Iris pigment epithelial cell (primary cell): ENCODE measurements around the gene ZNF385A.

Source experiments
- DNase-seq: peaks from one replicate; pipeline ENCODE4 v3.0.0-alpha.2; 2011; ENCODE audit warnings: low read depth

The ZNF385A gene

DNA sequence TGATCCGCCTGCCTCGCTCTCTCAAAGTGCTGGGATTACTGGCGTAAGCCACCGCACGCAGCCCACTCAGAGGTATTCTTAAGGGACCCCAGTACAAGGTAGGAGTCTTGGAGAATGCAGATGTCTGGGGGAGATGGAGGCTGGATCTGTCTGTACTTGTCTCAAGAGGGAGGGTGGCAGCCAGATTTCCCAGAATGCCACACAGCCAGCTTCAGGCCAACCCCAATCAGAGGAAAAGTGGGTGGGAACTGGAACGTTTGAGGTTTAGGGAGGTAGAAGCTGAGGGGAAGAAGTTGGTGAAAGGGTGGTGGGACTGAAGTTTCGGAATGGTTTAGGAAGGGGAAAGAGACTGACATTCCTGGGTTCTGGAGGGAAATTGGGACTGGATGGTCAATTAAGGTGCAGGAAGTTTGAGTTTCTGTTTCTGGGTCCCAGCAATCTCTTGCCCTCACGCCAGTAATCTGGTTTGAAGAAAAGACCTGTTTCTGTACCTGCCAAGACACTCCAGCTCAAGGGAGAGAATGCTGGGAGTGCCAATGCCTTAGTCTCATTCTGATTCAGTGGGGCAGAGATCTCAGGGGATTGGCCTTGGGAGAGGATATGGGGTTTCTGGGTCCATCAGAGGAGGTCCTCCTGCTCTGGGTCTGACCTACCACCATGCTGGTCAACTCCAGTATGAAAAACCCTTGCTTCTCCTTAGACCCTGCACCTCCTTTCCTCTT is 8.1 kb upstream of the ZNF385A start:
- DNase-seq, result no peak

DNA sequence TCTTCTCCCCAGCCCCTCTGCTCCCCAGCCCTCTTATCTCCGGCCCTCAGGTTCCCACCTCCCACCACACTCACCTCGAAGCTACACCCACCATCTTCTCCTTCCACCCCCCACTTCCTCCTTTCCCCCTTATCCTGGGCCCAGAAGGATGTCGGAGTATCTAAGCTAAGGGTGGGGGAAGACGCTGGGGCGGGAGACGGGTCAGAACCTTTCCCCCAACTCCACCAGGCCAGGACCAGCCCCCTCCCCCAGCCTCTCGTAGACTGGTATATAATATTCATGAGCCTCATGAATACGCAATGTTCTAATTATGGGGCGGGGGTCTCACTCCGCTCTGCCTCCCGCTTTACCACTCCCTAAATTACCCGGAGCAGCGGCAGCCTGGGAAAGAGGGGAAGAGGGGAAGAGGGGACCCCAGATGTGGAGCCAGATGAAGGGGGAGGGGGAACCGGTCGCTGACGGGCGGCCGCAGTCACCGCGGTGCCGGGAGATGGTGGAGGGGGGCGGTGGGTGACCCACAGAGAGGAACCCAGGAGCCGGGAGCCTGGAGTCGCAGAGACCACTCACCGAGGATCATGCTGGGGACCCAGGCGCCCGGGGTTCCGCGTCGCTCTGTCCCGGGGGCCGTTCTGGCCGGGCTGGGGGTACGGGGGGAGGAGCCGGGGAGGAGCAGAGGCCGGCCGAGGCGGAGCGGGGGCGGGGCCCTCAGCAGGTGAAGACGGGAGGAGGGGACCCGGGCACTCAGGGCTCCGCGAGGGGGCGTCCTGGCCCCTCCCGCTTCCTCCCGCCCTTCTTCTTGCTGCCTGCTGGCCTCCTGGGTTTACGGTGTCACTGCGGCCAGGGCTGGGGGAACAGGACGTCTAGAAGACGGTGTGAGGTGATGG is 6.4 kb upstream of the ZNF385A start:
- no peak for DNase-seq

DNA sequence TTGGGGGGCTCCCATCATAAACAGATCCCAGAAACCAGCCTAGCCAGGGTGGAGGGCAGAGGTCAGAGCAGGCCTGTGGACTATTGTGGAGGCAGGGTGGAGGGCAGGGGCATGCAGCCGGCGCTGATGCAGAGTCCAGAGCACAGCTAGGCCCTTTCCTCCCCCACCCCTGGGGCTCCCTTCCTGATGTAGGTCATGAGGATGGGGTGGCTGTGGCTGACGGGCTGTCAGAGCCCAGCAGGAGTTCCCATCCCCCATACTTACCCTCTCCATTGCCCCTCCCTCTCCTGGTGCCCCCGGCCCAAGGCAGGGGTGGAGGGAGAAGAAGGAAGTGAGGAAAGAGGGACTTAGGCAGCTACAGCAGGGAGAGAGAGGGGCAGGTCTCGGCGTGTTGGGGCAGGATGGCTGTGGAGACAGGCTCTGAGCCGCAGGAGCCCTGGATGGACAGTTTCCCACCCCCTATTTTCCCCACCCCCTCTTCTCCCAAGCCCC is 5.7 kb upstream of the ZNF385A start:
- DNase-seq, result no peak

DNA sequence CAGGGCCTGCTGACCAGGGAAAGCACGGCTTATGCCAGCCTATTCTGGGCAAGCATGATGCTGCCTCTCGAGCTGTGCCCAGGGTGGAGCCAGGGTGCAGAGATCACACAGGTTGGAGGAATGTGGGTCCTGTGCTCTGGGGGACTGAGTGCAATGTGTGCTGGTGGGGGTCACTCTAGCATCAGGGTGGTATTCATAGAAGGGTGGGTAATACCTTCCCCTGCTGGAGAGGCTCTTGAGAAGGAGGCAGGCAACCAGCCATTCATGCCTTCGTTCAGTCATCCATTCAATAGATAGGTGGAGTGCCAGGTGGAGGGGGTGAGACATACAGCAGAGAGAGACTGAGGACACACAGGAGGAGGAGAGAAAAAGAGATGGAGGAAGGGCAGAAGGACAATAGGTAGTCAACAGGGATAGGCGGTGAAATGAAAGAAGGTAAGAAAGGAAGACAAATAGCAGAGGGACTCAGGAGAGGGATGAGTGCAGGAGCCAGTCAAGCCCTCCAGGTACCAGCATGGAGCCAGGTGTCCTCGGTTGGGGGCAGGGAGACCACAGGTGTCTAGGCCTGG is 5.2 kb upstream of the ZNF385A start:
- no peak for DNase-seq

DNA sequence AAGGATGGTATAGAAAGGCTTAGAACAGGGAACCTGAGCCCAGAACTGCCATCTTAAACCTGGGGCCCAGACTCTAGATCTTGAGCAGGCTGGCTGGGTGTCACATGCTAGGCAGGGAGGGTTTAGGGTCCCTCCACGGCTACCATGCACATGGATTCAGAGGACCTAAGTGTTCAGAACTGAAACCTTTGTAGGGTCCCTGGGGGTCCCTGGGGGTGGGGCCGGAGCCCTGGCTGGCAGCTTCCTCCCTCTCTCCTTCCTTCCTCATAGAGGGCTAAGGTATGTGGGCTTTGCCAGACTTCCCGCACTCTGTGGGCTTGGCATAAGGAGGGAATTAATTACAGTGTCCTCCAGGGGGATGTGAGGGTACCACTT is 4.6 kb upstream of the ZNF385A start:
- no peak for DNase-seq

DNA sequence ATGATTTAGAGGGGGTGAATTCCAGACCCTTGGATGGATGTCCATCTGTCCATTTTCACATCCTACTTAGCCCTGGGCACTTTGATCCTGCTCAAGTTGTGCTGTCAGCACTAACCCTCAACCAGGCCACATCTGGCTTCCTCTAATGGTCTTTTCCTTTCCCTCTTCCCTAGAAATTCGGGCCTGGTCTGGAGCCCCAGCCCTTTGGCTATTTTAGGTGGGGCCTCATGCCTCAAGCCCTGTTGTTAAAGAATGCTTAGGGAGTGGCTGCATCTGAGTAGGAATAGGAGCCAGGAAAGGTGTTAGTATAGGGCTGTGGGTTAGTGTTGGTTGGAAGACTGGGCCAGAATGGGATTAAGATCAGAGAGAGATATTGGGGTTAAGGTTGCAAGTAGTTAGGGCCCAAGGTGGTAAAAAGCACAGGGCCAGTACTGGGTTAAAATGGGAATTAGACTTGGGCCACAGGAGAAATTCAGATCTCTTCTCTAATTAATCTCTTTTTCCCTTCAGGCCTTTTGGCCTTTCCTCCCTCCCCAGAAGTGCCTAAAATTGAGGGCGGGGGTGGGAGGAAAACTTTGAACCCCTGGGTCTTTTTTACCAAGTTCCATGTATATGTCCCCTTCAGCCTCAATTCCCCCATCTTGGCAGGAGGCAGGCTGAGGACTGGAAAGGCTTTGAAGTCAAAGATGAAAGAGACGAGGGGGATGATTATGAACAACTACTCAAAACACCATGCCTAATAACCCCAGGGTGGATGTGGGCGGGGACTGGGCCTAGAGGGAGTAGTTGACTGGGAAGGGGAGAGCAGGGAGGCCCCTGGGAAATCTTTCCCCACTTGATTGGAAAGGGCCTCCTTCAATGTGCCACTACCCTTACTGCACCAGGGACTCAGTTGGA is 4.0 kb upstream of the ZNF385A start:
- DNase-seq, result no peak

DNA sequence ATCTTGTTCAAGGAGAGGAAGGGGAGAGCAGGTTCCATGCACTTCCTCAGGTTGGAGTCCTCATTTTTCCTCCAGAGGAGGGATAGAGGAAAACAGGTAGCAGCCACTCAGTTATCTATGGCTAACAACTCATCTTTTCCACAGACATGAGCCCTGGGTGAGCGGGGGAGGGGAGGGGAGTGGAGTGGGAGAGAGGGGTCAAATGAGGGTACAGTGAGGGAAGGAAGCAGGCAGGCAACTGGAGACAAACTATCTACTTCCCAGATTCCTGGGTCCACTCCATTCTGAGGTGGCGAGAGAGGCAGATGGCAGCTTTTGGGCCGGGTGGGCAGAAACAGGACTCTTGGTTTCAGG is 2.6 kb upstream of the ZNF385A start:
- no peak for DNase-seq

DNA sequence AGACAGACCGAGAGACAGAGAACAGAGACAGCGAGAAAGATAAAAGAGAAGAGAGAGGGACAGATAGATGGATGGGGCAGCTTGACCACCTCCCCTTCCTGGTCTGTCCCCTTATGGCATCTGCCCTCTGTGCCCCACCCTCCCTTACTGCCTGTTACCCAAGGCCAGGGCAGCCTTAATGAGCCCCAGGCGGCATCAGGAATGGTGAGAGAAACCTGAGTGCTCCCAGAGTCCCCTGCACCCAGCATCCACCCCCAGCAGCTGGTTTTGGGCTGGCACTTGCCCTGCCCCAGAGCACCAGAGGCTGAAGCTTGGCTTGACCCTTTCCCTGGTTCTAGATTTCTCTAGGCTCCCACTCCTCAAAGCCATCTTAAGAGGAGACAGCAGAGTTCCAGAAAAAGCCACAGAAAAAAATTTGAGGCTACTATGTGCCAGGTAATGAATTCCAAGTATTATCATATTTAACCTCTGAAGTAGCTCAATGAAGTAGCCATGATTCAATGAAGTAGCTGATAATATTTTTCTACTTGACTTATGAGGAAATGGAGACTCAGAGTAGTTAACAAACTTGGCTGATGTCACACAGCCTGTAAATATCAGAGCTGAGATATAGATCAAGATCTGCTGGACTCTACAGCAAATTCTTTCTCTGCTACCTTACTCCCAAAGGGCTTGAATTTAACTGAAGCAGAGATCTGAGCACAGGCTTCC is 2.0 kb upstream of the ZNF385A start:
- DNase-seq, result no peak

DNA sequence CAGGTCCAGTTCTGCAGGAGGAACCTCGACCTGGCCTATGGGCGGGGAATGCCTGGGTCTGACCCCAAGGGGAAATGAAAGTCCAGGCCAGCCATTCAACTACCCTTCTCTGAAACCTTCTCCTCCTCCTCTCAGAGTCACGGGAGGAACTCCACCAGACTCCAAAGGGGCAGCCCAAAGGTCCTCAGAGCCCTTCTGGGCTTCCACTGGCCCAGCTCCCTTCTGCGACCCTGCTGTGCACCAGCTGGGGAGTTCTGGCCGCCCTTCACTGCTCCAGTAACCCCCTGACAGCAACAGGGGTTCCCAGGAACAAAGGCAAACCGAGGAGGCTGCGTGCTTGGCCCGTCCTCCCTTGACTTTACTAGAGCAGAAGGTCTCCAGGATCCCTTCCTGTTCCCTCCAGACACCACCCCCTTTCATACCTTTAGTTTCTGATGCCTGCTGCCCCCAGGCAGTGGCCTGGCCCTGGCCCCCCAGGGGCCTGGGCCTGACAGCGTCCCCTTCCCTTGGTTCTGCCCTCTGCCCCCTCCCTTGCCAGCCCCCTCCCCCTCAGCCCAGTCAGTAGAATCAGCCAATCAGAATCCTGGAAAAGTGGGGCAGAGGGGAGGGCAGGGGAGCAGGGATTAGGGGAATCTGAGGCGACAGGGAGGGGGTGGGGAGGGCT is 850 bp upstream of the ZNF385A start:
- no peak for DNase-seq

DNA sequence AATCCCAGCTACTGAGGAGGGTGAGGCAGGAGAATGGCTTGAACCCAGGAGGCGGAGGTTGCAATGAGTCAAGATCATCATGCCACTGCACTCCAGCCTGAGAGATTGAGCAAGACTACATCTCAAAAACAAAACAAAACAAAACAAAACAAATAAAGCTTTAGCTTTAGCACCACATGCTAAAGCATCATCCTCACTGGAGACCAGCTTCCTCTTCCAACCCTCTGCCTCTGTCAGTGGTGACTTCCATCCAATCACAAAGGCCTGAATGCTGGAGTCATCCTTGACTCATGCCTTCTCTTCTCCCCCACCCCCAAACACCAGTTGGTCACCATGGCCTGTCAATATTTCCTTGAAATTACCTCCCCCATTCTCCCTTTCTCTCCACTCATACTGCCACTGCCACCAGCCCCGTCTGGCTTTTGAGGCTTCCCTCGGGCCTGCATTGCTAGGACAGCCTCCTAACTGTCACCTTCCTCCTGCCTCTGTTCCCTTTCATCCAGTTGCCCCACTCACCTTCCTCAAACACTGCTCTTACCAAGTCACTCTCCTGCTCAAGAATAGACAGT is 1.4 kb downstream of the ZNF385A start:
- DNase-seq, result peak; percentile 92

DNA sequence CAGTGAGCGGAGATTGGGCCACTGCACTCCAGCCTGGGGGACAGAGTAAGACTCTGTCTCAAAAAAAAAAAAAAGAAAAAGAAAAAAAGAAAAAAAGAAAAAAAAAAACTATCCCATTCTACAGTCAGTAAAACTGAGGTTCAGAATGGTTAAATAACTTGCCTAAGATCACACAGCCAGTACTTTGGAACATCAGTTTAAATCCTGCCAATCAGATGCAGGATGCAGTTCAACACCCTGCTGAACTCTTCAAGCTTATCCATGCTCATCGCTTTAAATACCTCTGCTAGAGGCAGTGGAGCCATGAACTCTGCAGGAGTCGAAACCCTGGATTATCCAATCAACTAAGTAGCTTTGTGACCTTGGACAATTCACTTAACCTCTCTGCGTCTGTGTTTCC is 3.4 kb downstream of the ZNF385A start:
- DNase-seq, result no peak

DNA sequence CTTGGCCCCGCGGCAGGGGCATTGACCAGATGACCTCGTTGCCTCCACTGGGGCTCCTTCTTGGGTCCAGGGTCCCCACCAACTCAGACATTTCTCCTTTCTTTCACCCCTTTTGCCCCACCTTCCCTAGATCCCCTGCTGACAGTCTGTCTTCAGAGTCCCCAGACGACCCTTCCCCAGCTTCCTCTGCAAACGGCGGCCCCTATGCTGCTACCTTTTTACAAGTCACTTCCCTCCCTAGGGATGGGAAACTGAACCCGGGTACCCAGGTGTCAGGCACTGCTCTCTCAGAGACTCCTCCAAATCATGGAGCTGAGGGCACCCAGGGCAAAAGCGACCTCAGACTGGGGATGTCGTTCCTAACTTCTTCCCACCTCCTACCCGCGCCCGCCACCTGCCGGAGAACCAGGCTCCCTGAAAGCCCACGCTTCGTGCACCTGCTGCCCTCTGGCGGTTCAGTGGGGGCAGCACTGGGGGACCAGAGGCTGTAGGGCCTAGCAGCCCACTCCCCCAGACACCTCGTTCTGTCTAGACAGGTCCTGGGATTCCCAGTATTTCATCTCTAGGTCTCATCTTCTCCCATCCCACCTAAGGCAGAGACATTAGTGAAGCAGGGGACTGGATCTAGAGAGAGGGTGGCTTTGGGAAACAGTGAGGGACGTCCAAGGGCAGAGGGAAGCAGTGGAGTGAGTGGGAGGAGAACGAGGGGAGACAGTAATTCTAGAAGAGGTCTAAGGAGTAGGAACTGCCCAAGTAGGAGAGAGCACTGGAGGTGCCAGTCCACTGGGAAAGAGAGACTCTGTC is 4.9 kb downstream of the ZNF385A start:
- peak; percentile 81 for DNase-seq

DNA sequence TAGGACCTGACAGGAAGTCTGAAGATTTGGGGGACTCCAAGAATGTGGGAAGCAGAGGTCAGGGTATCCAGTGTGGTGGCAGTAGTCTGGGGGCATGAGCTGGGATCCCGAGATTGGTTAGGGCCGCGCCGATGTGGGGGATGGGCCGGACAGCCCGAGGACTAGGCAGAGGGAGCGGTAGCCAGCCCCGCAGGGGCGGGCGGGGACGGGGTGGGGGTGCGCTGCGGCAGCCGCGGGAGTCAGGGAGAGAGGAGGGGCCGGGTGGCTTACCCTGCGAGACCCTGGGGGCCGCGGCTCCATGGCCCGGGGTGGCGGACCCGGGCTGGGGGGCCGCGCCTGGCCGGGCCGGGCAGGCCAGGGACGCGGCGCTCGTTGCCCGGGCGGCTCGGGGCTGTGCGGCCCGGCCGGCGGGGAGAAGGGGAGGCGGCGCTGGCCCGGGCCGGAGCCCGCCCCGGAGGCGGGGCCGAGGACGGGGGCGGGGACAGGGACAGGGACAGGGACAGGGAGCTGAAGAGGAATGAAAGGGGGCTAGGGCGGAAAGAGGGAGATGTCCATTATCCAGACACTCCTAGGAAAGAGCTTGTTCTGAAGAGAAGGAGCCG is 5.6 kb downstream of the ZNF385A start:
- DNase-seq, result peak; percentile 22

DNA sequence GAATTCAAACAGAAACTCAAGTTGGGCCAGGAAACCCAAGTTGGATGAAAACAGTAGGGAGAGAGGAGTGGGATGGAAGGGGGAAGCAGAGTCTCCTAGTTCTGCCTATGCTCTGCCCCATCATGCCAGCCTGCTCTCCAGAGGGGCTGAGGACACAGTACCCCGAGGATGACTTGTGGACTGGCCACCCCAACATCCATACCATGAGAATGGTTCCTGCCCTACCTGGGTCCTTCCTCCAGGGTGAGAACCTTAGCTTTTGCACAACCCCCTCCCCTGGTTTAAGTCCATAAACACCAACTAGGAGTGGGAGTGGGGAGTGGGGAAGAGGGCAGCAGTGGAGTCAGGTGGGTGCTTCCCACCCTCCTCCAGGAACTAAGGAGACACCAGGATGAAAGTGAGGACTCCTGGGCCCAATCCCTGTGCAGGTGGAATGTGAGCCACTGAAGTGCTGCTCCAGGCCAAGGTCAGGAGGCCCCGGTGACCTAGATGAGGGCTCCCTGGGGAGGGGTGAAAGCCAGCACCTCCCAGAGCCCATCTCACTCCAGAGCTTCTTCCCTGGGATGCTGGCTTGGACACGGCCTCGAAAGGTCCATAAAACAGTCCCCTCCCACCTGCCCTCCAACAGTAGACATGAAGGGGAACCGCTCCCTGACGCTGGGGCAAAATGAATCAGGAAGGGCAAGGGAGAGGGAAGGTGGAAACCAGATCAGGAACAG is 6.6 kb downstream of the ZNF385A start:
- no peak for DNase-seq

DNA sequence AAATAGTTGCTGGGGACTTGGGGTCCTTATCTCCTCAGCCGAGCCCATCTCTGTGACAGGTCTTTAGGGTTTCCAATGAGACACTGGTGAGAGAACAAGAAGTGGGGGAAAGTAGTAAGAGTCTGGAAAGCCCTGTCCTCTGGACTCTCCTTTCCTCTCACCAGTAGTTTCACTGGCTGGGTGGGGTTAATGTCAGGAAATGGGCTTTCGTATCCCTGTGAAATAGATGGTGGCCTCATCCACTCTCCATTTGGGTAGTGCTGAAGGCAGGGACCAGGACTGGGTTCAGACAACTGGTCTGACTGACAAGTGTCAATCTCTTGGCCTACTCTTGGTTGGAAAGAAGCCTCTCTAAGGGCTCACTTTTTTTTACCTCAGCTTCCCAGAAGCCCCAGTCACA is 7.5 kb downstream of the ZNF385A start:
- DNase-seq, result no peak

DNA sequence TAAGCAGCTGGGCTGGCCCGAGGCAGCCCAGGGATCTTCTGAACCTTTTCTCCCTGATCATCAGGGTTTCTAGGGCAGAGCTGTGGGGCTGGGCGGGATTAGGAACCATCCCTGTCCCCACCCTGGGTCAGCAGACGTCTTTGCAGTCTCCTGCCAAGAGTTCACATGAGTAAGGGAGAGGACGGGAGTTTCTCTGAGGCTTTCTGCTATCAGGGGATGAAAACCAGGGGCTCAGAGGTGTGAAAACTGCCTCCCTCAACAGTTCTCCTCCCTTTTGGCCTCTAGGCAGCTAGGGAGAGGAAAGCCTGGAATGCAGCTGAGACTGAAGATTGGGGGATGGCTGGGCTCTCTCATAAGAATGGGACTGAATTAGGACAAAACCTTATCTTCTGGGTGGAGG is 7.9 kb downstream of the ZNF385A start:
- no peak for DNase-seq

DNA sequence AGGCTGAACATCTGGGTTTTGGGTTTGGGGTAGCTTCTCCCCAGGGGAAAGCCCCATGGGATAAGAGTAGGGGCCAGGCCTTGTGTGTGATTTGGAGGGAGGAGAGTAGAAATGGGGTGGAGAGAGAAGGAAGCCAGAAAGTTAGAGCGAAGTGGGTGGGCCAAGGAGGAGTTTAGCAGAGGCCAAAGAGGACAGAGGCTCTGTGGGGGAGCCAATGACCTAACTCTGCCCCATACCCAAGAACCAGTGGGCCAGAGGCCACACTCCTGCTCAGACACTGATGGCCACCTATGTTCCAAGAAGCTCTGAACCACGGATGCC is 9.3 kb downstream of the ZNF385A start:
- no peak for DNase-seq

DNA sequence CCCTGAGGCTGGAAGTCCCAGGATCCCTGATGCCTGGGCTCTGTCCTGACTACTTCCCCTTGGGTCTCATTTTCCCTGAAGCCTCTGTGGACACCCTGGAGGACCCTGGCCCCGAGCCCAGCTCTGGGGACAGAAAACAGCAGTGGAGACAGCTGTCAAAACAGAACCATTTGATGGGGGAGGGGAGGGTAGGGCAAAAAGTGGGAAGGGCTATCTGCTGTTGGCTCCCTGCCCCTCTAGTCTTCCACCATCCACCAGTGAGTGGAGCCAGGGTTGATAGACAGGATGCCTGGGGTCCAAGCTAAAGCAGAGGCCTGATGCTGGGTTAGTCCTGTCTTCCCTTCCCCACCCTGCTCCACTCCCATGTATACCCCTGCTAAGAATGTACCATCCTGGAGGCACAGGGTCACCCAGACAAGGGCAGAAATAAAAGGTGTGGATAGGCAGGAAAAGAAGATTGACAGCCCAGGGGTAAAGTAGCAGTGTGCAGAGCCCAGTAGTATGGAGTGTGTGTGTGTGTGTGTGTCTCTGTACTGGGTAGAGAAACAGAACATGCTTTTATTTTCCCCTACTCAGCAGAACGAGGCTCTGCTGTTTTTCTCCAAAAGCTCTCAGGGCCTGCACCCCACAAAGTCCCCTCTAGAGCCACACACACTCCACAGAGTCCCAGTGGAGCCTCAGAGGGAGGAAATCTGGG is 9.8 kb downstream of the ZNF385A start:
- DNase-seq, result no peak
